B cell (primary cell): ENCODE measurements around the gene UBQLN4.

Experiments
- EZH2 ChIP-seq: IDR thresholded peaks from 2 replicates; pipeline ENCODE4 v1.6.1; 2012; ENCODE audit warnings: borderline replicate concordance, low read depth, mild to moderate bottlenecking, moderate library complexity, low read length; ENCODE audit not compliant: insufficient read depth, poor library complexity, severe bottlenecking
- TF ChIP-seq, protein P1 (sequence below): fragments of 200-600 bp; IDR thresholded peaks from one replicate; pipeline ENCODE4 v1.8.0; 2022; ENCODE audit warnings: antibody characterized with exemption, mild to moderate bottlenecking

DNA sequence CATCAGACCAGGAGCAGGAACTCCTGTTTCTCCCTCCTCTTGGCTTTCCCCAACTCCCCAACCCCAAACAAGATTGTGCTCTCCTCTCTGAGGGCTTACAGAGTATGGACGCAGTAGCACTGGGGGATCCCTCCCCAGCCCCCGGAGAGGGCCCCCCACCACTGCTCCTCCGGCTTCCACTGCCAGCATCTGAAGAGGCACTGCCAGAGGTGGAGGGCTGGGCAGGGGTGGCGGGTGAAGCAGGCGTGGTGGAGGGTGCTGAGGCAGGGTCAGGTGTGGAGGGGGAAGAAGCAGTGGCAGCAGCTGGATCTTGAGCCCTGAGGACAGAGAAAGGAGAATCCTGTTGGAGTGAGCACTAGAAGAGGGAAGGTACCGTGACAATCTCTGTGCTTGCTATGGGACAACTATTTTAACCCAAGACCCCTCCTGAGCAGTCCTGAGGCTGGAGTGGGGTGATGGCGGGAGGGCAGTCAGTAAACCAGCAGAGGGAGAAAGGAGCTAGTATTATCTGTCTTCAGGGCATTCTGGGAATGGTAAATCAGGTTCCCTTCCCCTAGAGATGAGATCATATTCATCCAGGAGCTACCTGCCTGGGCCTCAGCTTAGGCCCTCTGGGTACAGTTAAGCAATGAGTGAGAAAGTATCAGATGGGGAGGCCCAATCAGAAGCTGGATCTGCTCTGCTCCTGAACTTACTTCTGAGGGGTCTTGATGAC is 2.4 kb downstream of the UBQLN4 start:
- TF ChIP-seq, protein P1, sequence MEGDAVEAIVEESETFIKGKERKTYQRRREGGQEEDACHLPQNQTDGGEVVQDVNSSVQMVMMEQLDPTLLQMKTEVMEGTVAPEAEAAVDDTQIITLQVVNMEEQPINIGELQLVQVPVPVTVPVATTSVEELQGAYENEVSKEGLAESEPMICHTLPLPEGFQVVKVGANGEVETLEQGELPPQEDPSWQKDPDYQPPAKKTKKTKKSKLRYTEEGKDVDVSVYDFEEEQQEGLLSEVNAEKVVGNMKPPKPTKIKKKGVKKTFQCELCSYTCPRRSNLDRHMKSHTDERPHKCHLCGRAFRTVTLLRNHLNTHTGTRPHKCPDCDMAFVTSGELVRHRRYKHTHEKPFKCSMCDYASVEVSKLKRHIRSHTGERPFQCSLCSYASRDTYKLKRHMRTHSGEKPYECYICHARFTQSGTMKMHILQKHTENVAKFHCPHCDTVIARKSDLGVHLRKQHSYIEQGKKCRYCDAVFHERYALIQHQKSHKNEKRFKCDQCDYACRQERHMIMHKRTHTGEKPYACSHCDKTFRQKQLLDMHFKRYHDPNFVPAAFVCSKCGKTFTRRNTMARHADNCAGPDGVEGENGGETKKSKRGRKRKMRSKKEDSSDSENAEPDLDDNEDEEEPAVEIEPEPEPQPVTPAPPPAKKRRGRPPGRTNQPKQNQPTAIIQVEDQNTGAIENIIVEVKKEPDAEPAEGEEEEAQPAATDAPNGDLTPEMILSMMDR: no peak
- TF ChIP-seq EZH2: no peak
